ENCODE data around the gene CALD1.

The CALD1 gene

GRCh38 chr7:134826105-134826504 is 46.7 kb downstream of the CALD1 start:
- DNase-seq (ENCODE audit: low read depth), result no peak

GRCh38 chr7:134827436-134827835 is 48.0 kb downstream of the CALD1 start:
- no peak for DNase-seq (ENCODE audit: low read depth)

- DNase-seq (ENCODE audit: low read depth), result no peak
Observed at GRCh38 chr7:134827889-134828288, 48.5 kb downstream of the CALD1 start.

GRCh38 chr7:134828361-134828760 is 48.9 kb downstream of the CALD1 start:
- DNase-seq (ENCODE audit: low read depth), result no peak

GRCh38 chr7:134829380-134829986 is 50.0 kb downstream of the CALD1 start:
- no peak for DNase-seq (ENCODE audit: low read depth)

GRCh38 chr7:134831862-134832261 is 52.4 kb downstream of the CALD1 start:
- no peak for DNase-seq (ENCODE audit: low read depth)

- no peak for DNase-seq (ENCODE audit: low read depth)
Observed at GRCh38 chr7:134832367-134832766, 52.9 kb downstream of the CALD1 start.

GRCh38 chr7:134834689-134835462 is 55.4 kb downstream of the CALD1 start:
- DNase-seq (ENCODE audit: low read depth), result no peak

GRCh38 chr7:134835463-134835823 is 56.0 kb downstream of the CALD1 start:
- DNase-seq (ENCODE audit: low read depth), result no peak

GRCh38 chr7:134836447-134836846 is 57.0 kb downstream of the CALD1 start:
- no peak for DNase-seq (ENCODE audit: low read depth)

- DNase-seq (ENCODE audit: low read depth), result no peak
Observed at GRCh38 chr7:134839298-134839697, 59.9 kb downstream of the CALD1 start.

GRCh38 chr7:134842062-134842461 is 62.6 kb downstream of the CALD1 start:
- no peak for DNase-seq (ENCODE audit: low read depth)

GRCh38 chr7:134842886-134843430 is 63.5 kb downstream of the CALD1 start:
- no peak for DNase-seq (ENCODE audit: low read depth)

- no peak for DNase-seq (ENCODE audit: low read depth)
Observed at GRCh38 chr7:134844200-134844599, 64.8 kb downstream of the CALD1 start.

- no peak for DNase-seq (ENCODE audit: low read depth)
Observed at GRCh38 chr7:134845461-134845860, 66.0 kb downstream of the CALD1 start.

- no peak for DNase-seq (ENCODE audit: low read depth)
Observed at GRCh38 chr7:134847851-134848588, 68.6 kb downstream of the CALD1 start.

GRCh38 chr7:134850066-134850465 is 70.6 kb downstream of the CALD1 start:
- no peak for DNase-seq (ENCODE audit: low read depth)

GRCh38 chr7:134851141-134851540 is 71.7 kb downstream of the CALD1 start:
- DNase-seq (ENCODE audit: low read depth), result no peak

GRCh38 chr7:134852625-134853024 is 73.2 kb downstream of the CALD1 start:
- DNase-seq (ENCODE audit: low read depth), result no peak

- no peak for DNase-seq (ENCODE audit: low read depth)
Observed at GRCh38 chr7:134854816-134855215, 75.4 kb downstream of the CALD1 start.

- DNase-seq (ENCODE audit: low read depth), result no peak
Observed at GRCh38 chr7:134855442-134855841, 76.0 kb downstream of the CALD1 start.

GRCh38 chr7:134856091-134856490 is 76.7 kb downstream of the CALD1 start:
- no peak for DNase-seq (ENCODE audit: low read depth)

- DNase-seq (ENCODE audit: low read depth), result no peak
Observed at GRCh38 chr7:134856691-134857090, 77.3 kb downstream of the CALD1 start.
